Panc1 (cell line): ENCODE measurements around the gene LAMB1. TPM values are rescaled to one million over a fixed set of nuclear protein-coding genes. Genes with fewer than 3 reads are reported as not detected.
A peak's percentile ranks its signal among the peaks of the same experiment; 100 is the strongest.

Experiments used
- ATAC-seq: fragments of 200-7000 bp; cut with Tn5 transposase; 2 replicates; pipeline ENCODE4 v1.9.1; 2020; ENCODE audit warnings: mild to moderate bottlenecking, moderate library complexity
- BruUV-seq: library from RNA; stranded (reverse); fragments of 400-500 nt; replicated peaks from 2 replicates; lab custom pipeline; 2021; lab: Mats Ljungman, UMichigan
- CTCF ChIA-PET: fragments of 300-600 bp; sonication (Branson Sonifier 250); formaldehyde crosslinking; loops from one replicate; lab custom pipeline; 2022; ENCODE audit warnings: antibody characterized with exemption; lab: Charles Lee
- POLR2A ChIA-PET: fragments of 300-600 bp; sonication (Branson Sonifier 250); formaldehyde crosslinking; loops from one replicate; lab custom pipeline; 2022; ENCODE audit warnings: antibody characterized with exemption; lab: Charles Lee
- DNase-seq: peaks from one replicate; pipeline ENCODE4 v3.0.0-alpha.2; 2010; ENCODE audit warnings: low read depth, low spot score
- H3K27ac ChIP-seq: 2 replicates; pipeline ENCODE4 v1.5.1; 2011; ENCODE audit warnings: mild to moderate bottlenecking, low read length, inconsistent platforms
- H3K27me3 ChIP-seq: fragments of 200-500 bp; sonication (Bioruptor generic); 2 replicates; pipeline ENCODE4 v1.6.0; 2014; ENCODE audit warnings: low read length, inconsistent platforms; ENCODE audit not compliant: control insufficient read depth, insufficient read depth
- H3K36me3 ChIP-seq: fragments of 200-500 bp; sonication (Bioruptor generic); 2 replicates; pipeline ENCODE4 v1.5.1; 2014; ENCODE audit warnings: inconsistent platforms, mild to moderate bottlenecking, low read length, moderate library complexity; ENCODE audit not compliant: control insufficient read depth, insufficient read depth
- H3K4me1 ChIP-seq: 2 replicates; pipeline ENCODE4 v1.5.1; 2011; ENCODE audit warnings: inconsistent platforms, mild to moderate bottlenecking, low read length, moderate library complexity; ENCODE audit not compliant: control insufficient read depth, insufficient read depth
- H3K4me3 ChIP-seq, 2 experiments: 2 replicates each; pipeline ENCODE4 v1.5.1; 2011 to 2012; ENCODE audit warnings: low read depth in 2 of 2, low read length in 2 of 2, mild to moderate bottlenecking in 2 of 2, inconsistent platforms in 1 of 2, moderate library complexity in 1 of 2
- H3K9me3 ChIP-seq: fragments of 200-500 bp; sonication (Bioruptor generic); 2 replicates; pipeline ENCODE4 v1.5.1; 2014; ENCODE audit warnings: low read depth, mild to moderate bottlenecking, inconsistent platforms, low read length, moderate library complexity; ENCODE audit not compliant: control insufficient read depth, insufficient read depth
- POLR2AphosphoS5 ChIP-seq: IDR thresholded peaks from 2 replicates; pipeline ENCODE4 v1.6.1; 2012; ENCODE audit warnings: mild to moderate bottlenecking, low read depth, low read length, moderate library complexity
- SIN3A ChIP-seq: IDR thresholded peaks from 2 replicates; pipeline ENCODE4 v1.6.1; 2012; ENCODE audit warnings: low read depth, mild to moderate bottlenecking, low read length, moderate library complexity, borderline replicate concordance; ENCODE audit not compliant: insufficient read depth
- TCF7L2 ChIP-seq: IDR thresholded peaks from 2 replicates; pipeline ENCODE4 v1.6.1; 2011; ENCODE audit warnings: mild to moderate bottlenecking, low read depth, low read length, inconsistent platforms
- in situ Hi-C: cut with HindIII; loops from 2 replicates; pipeline ENCODE4 v1.10.0; 2016; ENCODE audit warnings: low sequenced_read_pairs, low pct_unique_long_range_greater_than_20kb
- intact Hi-C: fragments of 100-400 bp; cut with micrococcal nuclease; formaldehyde crosslinking; loops from one replicate; pipeline ENCODE4 v1.10.0; 2022; ENCODE audit not compliant: unreplicated experiment
- total RNA-seq: library from RNA; stranded (reverse); gene quantifications from one replicate; pipeline ENCODE4 v1.2.1, GENCODE V29; 2021; ENCODE audit not compliant: unreplicated experiment
- TF ChIP-seq, protein P1 (sequence below), 2 experiments: IDR thresholded peaks; 2 replicates each; pipeline ENCODE4 v1.6.1; 2011 to 2012; ENCODE audit warnings: low read depth in 2 of 2, control low read depth in 1 of 2, low read length in 1 of 2, mild to moderate bottlenecking in 1 of 2, moderate library complexity in 1 of 2; ENCODE audit not compliant: insufficient read depth in 1 of 2
- TF ChIP-seq, protein P2 (sequence below): fragments of 450-650 bp; IDR thresholded peaks from 2 replicates; pipeline ENCODE4 v1.5.1; 2017; ENCODE audit warnings: mild to moderate bottlenecking

The LAMB1 gene
- total RNA-seq, 1 experiment from 2014 or later = 204 TPM

DNA sequence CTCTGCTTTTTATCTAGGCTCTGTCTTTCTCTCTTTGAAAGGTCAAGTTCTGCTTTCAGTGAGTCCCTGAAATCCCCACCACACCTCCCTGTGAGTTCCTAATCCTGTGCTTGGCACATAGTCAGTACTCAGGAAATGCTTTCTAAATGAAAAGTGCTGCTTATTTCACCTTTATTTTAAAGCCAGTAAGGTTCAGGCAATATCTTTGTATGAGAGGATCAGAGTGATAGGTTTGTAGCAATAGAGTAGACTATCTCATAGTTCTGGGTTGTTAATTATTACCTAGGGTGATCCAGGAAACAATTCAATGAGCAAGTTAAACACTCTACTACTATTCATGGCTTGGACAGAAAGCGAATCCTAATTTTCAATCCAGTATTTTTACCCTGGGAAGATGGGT lies 7.4 kb upstream of the LAMB1 start:
- no TSS peak for BruUV-seq
- ATAC-seq (no peak), DNase-seq (no peak)
- intact Hi-C loops (loop anchor here (10.0 kb wide), 1 partner anchor 84 kb away; no protein-coding TSS in a partner anchor), in situ Hi-C loops (no loop called here)
- H3K9me3 ChIP-seq = no peaks in the 10 kb centered on the region
- POLR2A ChIA-PET = no interaction called here
- H3K4me1 ChIP-seq = peaks cover 50% of the 10 kb centered on the region
- no peaks in the 10 kb centered on the region for H3K36me3 ChIP-seq
- peak overlapping the region; percentile 67 for H3K27ac ChIP-seq
- H3K27me3 ChIP-seq = no peaks in the 10 kb centered on the region
- CTCF ChIA-PET = no interaction called here
- TF ChIP-seq TCF7L2 (no peak), POLR2AphosphoS5 (no peak)
- TF ChIP-seq, protein P1, sequence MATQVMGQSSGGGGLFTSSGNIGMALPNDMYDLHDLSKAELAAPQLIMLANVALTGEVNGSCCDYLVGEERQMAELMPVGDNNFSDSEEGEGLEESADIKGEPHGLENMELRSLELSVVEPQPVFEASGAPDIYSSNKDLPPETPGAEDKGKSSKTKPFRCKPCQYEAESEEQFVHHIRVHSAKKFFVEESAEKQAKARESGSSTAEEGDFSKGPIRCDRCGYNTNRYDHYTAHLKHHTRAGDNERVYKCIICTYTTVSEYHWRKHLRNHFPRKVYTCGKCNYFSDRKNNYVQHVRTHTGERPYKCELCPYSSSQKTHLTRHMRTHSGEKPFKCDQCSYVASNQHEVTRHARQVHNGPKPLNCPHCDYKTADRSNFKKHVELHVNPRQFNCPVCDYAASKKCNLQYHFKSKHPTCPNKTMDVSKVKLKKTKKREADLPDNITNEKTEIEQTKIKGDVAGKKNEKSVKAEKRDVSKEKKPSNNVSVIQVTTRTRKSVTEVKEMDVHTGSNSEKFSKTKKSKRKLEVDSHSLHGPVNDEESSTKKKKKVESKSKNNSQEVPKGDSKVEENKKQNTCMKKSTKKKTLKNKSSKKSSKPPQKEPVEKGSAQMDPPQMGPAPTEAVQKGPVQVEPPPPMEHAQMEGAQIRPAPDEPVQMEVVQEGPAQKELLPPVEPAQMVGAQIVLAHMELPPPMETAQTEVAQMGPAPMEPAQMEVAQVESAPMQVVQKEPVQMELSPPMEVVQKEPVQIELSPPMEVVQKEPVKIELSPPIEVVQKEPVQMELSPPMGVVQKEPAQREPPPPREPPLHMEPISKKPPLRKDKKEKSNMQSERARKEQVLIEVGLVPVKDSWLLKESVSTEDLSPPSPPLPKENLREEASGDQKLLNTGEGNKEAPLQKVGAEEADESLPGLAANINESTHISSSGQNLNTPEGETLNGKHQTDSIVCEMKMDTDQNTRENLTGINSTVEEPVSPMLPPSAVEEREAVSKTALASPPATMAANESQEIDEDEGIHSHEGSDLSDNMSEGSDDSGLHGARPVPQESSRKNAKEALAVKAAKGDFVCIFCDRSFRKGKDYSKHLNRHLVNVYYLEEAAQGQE (IDR thresholded peaks at IDR 0.05; ENCODE audit: insufficient read depth in 1 of 2, low read depth in 2 of 2, low read length in 1 of 2) = no peak
- TF ChIP-seq, protein P2, sequence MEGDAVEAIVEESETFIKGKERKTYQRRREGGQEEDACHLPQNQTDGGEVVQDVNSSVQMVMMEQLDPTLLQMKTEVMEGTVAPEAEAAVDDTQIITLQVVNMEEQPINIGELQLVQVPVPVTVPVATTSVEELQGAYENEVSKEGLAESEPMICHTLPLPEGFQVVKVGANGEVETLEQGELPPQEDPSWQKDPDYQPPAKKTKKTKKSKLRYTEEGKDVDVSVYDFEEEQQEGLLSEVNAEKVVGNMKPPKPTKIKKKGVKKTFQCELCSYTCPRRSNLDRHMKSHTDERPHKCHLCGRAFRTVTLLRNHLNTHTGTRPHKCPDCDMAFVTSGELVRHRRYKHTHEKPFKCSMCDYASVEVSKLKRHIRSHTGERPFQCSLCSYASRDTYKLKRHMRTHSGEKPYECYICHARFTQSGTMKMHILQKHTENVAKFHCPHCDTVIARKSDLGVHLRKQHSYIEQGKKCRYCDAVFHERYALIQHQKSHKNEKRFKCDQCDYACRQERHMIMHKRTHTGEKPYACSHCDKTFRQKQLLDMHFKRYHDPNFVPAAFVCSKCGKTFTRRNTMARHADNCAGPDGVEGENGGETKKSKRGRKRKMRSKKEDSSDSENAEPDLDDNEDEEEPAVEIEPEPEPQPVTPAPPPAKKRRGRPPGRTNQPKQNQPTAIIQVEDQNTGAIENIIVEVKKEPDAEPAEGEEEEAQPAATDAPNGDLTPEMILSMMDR = no peak
- H3K4me3 ChIP-seq = no peak overlapping the region

DNA sequence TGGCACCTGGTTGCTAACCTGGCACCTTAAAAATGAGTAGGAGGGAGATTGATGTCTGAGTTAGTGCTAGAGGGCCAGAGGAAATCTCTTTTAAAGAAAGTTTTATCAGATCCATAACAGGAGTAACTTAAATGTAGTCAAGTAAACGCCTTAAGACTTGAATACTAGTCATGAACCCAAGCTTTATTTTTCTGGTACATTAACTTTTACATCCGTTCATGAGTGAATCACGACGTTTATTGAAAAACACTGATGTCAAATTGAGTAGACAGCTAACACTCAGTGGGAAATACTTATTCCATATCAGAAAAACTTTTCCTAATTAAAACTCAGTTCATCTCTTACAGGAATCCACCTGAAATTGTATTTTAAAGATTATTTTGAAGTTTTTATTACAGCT lies 6.9 kb upstream of the LAMB1 start:
- Histone ChIP-seq H3K27me3 (no peaks in the 10 kb centered on the region), H3K27ac (peak overlapping the region; percentile 67; the same call in 1 of the 2 replicates), H3K9me3 (no peaks in the 10 kb centered on the region), H3K4me1 (peaks cover 50% of the 10 kb centered on the region), H3K36me3 (no peaks in the 10 kb centered on the region), H3K4me3 (no peak overlapping the region)
- TF ChIP-seq POLR2AphosphoS5 (no peak), SIN3A (no peak), TCF7L2 (no peak)
- TF ChIP-seq, protein P1 (IDR thresholded peaks at IDR 0.05; ENCODE audit: insufficient read depth in 1 of 2, low read depth in 2 of 2, low read length in 1 of 2) = no peak
- TF ChIP-seq, protein P2 = no peak
- ChIA-PET POLR2A (no interaction called here), CTCF (no interaction called here)
- in situ Hi-C loops = no loop called here
- BruUV-seq = no TSS peak
- ATAC-seq (no peak), DNase-seq (no peak)
- intact Hi-C loops = loop anchor here (10.0 kb wide), 1 partner anchor 85 kb away; no protein-coding TSS in a partner anchor
